HuH-7.5 (cell line): ENCODE results near the gene AFDN.

Experiments
- DNase-seq: peaks from one replicate; pipeline ENCODE4 v3.0.0; 2011; ENCODE audit warnings: low spot score

AFDN gene

DNA sequence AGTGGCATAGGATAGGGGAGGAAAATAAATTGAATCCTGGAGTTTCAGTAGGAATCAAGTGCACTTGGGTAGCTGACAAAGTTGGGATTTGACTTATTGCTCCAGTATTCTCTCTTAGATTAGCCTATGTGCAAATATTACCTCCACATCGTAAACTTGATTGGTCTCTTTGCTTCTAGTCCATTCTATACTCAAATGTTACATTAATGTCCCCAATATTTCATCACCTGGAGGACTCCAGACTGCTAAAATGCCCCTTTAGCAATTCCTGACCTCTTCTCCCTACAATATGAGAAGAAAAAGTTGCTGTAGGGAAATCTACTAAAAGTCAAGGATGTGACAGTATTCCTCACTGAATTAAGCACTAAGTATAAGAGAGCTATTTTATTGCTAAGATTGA lies 16.3 kb downstream of the AFDN start:
- DNase-seq: no peak

DNA sequence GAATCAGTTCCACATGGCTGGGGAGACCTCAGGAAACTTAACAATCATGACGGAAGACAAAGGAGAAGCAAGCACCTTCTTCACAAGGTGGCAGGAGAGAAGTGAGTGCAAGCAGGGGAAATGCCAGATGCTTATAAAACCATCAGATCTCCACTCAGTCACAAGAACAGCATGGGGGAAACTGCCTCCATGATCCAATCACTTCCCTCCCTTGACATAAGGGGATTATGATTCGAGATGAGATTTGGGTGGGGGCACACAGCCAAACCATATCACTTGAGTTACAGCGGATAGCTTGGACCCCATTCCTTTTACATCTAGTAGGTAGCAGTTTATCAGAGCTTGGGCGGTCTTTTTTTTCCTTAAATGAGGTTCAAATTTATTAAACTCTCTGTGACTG lies 19.1 kb downstream of the AFDN start:
- no peak for DNase-seq

DNA sequence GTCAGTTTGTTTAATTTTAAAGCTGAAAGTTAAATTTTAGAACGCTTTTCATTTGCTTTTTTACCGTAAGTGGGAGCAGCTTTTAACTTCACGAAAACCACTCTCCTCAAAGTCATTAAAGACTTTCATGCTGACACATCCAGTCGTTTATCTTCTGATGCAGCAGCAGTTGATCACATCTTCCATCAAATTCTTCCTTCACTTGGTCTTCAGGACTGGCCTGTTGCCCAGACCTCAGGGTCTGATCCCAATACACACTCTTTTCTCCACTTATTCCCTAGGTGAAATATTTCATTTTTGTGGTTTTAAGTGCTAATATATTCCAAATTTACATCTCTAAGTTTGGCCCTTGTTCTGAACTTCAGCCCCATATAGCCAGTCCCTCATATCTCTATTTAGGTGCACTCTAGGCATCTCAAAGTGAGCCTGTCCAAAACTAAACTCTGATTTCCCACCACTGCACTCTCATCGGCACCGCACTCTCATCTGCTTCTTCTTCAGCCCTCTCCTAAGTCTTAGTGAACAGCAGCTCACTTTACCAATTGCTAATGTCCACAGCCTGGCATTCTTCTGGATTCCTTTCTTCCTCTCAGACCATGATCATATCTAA lies 20.4 kb downstream of the AFDN start:
- no peak for DNase-seq

DNA sequence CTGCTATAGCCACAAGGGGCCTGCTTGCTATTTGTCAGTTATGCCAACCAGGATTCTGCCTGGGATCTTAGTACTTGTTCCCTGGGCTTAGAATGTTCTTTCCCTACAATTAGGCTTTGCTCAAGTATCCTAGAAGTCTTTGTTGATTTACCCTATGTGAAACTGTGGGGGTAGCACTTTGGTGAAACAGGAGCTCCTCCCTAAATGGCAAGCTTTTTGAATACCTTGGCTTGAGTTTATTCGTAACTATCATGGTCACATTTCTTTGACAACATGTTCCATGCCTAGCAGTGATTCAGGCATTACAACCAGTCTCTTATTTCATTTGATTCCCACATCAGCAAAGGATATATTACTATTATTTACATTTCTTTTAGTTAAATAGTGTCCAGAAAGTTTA lies 21.2 kb downstream of the AFDN start:
- no peak for DNase-seq

DNA sequence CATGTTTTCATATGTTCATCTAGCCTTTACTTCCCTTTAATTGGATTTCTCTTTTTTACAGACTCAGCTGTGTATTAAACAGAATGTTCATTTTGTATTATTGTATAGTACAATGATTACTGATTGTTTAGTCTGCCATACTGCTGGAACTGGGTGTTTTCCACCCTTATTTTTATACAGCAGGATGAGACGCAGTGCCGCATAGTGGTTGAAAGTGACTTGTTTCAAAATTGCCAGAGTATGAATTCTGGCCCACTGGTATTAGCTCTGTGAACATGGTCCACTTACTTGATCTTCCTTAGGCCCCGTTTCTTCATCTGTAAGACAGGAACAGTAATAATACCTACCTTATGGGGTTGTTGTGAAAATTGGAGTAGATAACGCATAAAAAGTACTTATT lies 22.1 kb downstream of the AFDN start:
- no peak for DNase-seq

DNA sequence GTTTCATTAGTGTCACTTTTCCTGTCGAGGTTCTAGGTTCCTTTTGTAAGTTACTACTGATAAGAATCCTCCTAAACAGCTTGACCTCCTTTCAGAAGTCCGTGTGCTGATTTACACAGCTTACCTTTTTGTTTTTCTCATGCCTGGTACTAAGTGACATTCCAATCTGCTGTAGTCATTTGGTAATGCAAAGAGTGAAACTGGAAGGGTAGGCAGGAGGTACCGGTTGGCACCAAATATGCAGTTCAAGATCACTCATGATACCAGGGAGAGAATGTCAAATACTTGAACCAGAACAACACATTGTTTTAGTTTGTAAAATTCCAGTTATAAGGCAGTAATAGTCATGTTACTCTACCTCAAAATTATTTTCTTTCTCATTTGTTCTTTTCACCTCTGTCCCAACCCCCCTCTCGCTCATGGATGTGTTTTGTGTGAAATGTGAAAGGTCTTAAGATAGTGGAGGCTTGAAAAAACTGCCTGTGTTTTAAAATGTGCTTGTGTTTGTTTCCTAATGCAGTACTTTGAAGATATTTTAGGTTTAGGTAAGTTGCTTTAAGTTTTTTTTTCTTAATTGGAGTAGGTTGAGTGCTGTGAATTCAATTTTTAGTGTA lies 23.2 kb downstream of the AFDN start:
- no peak for DNase-seq

DNA sequence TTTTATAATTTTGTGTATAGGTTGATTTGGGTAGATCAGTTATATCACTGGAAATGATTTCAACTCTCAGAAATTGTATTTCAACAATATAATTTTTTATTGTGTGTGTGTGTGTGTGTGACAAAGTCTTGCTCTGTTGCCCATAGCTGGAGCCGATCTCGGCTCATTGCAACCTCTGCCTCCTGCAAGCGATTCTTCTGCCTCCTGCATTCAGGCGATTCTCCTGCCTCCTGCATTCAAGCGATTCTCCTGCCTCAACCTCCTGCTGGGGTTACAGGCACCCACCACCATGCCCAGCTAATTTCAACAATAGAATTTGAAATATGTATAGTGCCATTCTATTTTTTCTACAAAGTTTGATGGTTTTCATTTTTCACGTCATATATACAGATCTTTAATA lies 24.1 kb downstream of the AFDN start:
- no peak for DNase-seq

DNA sequence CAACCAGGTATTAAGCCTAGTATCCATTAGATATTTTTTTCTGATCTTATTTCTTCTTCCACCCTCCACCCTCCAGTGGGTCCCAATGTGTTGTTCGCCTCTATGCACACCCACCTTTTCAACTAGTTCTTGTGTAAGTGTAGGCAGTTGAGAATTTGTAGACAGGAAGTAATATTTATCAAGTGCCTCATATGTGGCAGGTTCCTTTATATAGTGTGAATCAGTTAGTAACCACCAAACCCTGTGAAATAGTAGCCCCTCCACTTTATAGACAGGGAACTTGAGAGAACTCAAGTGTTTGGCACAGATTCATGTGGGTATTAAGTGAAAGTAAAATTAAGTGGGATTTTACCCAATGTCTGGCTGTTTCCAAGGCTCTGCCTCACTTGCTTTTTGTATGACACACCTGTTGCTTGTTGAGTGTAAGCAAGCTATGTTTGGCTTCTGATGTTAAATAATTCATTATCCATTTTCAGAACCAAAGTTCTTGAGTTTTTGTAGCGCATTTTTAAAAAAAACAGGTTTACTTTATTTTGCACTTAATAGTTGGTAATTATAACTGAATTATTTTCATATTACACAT lies 24.8 kb downstream of the AFDN start:
- no peak for DNase-seq

DNA sequence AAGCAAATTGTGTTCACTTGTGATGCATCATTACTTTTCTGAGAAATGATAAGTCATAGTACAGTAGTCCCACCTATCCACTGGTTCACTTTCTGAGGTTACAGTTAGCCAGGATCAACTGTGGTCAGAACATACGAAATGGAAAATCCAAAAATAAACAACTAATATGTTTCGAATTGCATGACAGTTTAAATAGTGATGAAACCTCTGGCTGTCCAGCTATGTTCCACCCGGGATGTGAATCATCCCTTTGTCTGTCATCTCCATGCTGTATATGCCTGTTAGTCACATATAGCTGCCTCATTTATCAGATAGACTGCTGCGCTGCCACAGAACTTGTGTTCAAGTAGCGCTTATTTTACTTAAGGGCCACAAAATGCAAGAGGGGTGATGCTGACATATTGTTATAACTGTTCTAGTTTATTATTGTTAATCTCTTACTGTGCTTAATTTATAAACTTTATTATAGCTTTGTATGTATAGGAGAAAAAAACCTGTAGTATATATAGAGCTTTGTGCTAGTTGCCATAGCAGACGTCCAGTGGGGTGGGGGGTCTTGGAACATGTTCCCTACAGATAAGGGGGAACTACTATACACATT lies 29.2 kb downstream of the AFDN start:
- DNase-seq: no peak

DNA sequence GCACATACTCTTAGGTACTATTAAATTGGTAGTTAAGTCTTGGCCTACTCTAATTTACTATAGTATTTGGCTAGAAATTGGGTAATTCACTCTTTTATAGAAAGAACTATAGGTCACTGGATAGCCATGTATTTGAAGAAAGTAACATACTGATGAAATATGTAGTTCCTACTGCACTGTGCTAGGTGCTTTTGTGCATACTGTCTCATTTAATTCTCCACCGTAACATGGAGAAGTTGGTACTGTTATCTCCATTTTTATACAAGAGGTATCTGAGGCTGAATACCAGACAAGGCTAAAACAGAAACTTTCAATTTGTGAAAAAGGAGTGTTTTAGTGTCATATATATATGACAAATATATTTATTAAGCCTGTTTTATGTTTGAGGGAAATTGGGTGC lies 29.8 kb downstream of the AFDN start:
- no peak for DNase-seq

DNA sequence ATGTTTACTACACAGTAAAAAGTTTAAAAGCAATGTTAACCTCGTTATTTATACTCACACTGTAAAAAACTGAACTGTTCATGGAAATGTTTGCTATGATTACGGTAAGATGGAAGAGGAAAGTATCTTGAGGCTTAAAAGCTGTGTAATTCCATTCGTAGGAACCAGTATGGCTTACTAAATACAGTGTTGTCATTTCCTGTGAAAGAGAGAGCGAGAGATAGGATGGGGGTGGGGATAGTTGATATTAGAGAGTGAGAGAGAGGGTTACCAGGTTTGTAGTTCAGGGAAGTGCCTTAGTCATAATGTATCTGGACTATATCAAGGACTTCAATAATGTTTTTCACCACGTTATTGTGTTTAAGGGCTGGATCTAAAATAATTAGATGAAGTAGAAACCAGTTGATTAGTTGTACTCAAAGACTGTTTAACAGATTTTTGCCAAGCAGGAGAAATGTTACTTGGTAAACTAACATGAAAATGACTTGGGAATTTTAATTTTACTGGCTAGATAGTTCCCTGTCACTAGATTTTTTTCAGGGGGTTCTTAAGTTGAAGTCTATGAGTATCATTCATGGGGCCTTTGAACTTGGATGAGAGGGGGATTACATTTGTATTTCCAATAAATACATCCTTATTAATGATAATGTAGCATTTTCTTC lies 30.4 kb downstream of the AFDN start:
- DNase-seq: no peak

DNA sequence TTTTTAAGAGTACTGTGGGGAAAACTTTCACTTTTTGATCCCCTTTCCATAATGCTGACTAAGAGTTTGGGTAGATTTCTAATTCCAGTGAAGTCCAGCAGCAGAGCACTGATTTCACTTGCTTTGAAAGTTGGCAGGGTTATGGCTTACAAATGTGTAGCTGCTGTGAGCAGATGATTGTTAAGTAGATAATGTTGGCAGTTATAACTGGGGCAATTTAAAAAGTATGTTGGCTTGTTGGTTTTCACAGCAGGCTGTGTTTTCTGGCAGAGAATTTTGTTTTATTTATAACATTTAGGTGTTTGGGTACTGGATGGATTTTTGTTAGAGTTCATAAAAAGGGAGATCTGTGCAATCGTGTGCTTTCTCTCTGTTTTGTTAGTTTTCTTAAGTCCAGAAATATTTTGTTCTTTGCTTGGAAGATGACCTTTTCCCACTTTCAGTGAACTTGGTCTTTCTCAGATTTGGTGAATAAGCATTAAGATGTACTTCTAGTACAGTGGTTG lies 31.4 kb downstream of the AFDN start:
- DNase-seq: no peak

DNA sequence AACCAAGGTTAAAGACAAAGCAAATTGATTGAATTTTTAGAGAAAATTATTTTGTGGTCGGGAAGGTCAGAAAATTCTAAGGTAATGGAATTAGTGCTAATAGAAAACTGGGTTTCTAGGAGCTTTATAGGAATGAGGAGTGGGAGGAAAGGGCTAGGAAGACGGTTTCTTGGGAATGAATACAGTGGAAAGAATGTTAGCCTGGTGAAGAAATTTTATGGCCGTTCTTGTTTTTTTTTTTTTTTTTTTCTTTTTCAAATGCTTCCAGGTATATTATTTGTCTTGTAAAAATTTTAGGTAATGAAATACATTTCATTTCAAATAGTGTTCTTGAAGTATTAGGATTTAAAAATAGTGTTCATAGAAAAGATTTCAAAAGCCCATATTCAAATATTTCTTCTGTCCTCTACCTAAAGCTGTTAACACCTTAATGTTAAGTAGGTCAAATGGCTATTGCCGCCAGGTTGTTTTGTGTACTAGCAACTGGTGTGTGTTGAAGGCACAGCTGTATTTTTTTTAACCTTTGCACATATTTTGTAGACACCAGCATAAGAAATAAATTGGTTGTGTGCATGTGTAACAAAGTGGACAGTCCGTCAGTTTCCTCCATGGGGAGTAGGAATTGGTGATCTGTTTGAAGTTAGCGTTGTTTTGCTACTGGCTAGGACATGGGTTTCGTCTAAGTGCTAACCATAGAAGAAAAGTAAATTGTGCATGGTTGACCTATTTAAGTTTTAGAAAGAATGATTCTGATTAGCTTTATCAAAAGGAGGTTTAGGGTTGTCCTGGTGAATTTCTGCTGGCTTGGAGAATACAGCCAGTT lies 32.3 kb downstream of the AFDN start:
- no peak for DNase-seq

DNA sequence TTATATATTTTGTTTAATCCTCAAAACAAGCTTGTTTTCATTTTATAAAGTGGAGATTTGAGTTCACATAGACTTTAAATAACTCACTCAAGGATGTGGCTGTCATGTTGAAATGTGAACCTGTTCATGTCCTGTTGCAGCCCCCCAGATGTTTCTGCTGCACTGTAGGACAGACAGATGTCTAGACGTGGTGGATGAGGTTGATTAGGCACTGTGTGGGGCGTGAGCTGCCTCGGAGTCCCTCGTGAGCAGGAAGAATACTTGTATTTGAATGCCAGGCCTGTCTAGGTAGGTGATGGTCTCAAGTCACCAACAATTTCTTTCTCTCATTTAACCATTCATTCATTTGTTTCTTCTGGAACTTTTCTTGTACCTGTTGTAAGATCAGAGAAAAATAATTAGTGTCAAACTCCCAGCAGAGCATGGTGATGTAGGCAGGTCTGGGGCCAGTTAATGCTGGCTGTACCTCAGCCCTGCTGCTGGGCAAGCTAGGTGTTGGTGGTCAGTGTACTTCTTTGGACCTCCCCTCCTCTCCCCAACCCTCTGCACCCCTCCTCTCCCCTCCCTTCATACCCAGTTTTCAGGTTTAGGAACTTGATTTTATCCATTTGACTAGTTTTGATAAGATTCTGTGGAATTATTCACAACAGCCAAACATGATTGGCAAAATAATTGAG lies 34.0 kb downstream of the AFDN start:
- DNase-seq: no peak

DNA sequence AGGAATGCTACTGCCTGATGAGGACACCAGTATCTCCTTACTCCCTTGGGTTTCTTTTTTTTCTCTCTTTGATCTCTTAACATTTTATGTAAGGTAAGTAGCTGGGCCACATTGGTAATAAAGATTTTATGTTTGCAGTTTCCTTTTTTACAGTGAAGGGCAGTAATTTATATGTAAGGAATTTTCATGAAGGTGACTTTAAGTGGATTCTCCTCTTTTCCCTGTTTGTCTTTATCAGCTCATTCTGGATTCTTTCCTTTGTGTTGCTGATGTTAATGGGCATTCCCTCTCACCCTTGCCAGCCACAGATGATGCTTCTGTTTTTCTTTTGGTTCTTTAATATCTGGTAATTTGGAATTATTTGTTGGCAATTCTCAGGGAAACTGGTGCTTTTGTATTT lies 34.7 kb downstream of the AFDN start:
- no peak for DNase-seq

DNA sequence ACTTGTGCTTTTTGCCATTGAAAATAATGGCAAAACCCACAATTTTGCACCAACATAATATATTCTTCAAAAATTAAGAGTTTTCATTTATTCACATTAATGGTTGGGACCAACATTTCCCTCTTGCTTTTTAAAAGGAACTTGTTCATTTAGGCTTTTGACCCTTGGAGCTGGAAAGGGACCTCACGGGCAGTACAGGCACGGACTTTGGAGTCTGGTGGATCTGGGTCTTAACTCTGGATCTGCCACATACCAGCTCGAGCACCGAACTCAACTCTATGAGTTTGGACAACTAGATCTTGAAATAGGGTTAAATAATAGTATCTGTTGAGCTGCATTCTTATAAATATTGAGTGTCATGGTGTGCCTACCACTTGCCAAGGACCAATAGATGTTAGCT lies 37.2 kb downstream of the AFDN start:
- DNase-seq: no peak

DNA sequence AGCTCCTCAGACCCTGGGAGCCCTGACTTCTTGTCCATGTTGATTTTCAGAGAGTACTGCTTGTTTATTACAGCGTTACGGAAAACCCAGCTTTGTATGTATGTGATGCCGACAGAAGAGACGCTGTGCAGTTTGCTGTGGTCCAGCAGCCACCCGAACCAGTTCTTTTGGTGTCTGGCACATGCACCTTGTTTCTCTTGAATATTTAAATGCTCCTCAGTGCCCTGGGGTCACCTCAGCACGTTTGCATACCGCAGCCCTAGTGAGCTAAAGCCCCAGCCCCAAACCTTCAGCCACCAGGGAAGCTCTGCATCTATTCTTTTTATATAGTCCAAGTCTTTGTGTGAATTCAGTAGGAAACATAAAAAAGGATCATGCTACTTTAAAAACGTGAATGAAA lies 39.9 kb downstream of the AFDN start:
- no peak for DNase-seq

DNA sequence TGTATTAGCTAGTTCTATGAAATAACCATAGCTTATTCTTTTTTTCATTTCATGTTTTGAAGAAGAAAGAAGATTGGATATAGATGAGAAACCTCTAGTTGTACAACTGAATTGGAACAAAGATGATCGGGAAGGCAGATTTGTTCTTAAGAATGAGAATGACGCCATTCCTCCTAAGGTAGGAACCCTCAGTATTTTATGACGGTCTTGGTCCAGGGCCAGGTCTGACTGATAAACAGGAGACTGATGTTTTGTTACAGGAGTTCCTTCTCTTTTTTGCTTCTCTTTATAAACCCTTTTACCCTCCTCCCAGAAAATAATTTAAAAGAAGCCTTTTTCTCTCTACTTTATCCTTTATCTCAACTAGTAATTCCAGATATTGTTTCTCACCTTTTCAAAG lies 43.6 kb downstream of the AFDN start:
- DNase-seq: no peak

DNA sequence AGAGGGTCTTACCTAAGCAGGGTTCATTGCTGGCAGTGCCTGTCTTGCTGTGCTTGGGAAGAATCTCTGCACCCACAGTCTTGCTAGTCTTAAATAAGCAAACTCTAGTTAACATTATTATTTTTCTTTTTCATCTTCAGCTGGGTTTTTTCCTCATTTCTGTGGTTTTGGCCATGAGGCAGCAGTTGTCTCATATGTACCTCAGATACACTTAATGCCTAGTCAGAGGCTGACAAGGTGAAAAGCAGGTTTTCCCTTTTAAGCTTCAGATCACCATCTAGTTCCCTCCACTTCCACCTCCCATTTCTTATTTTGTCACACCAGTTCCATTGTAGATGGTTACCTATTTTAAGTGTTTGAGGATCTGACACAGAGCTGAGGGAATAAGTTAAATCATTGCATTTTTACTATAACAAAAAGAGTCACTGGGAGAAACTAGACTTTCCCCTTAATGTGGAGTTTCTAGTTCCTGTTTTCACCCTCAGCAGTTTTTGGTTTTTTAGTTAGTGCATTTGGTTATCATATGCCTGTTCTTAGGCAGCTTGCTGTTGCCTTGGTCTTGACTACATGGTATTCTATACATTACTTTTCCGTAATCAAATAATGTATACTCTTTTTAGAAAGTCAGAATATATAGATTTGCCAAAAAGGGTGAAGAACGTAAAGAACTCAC lies 46.0 kb downstream of the AFDN start:
- DNase-seq: no peak

DNA sequence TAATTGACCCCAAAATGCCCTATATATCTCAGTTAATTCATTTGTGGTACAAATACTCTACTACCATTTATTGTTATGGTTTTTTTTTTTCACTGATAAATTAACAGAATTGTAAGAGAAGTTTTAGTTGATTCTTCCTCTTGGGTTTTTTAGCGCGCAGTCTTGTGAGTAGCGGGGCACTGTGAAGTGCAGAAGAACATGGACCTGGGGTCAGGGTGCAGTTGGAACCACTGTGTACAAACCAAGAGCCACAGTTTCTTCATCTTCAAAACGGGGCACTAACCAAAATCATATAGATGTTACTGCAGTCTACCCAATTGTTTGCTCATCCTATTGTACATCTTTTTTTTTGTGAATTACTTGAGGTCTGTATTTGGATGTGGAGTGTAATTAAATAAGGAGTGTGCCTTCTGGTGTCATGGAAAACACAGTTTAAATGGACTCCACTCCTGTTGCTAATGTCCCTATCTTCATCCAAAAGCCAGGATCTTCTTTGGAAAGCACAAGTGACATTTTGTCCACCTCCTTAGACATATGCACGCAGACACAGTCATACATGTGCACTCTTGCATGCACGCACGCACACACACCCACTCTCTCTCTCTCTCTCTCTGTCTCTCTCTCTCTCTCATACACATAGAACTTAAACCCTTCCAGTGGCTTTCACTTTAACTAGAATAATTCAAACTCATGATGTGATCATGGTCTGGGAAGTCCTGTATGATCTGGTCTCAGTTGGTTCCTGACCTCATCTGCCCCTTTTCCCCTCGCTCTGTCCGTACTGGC lies 51.5 kb downstream of the AFDN start:
- no peak for DNase-seq
